ENCODE measurements around the gene OS9.

OS9 gene

DNA sequence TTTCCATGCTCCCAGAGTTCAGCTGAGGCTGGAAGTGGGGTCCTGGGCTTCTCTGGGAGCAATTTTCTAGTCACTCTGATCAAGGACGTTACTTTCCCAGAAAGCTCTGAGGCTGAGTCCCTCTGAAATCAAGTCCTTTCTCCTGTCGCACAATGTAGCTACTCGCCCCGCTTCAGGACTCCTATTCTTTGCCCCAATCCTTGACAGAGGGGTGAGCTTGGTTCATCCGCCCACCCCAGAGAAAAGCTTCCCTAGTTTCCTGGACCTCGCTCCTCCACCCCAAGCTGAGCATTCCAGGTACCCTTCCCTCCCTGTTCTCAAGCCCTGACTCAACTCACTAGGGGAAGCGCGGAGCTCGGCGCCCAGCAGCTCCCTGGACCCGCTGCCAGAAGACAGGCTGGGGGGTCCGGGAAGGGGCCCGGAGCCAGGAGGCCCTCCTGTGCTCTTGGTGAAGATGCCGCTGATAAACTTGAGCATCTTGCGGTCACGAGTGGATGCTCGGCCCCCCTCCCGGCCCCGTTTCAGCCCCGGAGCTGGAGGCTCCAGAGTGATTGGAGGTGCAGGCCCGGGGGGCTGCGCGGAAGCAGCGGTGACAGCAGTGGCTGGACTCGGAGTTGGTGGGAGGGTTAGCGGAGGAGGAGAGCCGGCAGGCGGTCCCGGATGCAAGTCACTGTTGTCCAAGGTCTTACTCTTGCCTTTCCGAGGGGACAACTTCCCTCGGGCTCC lies 43.0 kb downstream of the OS9 start:
- no peak for DNase-seq

- no peak for DNase-seq
Measured at GRCh38 chr12:57737467-57738460, 43.8 kb downstream of the OS9 start.

DNA sequence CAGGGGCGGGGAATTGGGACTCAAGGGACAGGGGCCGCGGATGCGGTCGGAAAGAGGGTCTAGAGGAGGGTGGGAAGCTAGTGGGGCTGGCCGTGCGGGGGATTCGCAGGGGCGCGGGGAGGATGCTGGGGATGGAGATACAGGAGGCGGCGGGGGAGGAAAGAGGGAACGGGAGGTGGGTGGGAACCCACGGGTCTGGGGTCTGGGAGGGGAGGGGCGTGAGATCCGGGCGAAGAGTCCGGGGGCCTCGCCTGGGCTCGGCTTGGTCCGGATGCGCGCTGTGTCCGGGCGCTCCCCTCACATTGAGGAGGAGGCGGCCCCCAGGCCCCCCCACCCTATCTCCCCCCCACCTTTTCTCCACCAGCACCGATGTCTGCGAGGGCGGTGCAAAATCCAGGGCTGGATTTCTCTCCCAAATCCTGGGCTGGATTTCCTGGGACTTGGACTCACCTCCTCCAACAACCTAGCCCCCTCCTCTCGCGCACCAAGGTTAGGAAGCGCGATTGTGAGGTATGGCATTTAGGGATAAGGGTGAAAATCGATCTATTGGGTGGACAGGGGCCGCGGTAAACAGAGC lies 44.8 kb downstream of the OS9 start, which contains the start of gene AGAP2:
AGAP2 (minus strand) TSS at position 82 of the 577 bp plus-strand sequence. CDS start 496 bp downstream, outside the sequence.
- DNase-seq = no peak

DNA sequence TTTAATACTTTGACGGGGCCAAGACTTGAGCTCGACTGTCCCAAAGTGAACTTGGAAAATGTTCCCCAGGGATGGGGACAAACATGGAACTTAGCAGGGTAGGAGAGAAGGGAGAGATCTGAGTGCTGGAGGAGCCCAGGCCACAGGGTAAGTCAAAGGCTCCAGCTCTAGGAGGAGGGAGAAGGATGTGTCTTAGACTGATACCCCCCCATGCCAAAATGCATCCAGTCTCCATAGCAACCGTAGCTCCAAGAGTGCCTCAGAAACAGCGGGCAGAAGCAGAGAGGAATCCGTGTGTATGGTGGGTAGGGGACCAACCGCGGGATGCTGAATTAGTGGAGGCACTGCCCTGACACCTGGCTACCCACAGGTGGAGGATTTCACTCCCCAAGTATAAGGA lies 45.5 kb downstream of the OS9 start:
- no peak for DNase-seq

- no peak for DNase-seq
Measured at GRCh38 chr12:57739914-57740538, 46.1 kb downstream of the OS9 start.

DNA sequence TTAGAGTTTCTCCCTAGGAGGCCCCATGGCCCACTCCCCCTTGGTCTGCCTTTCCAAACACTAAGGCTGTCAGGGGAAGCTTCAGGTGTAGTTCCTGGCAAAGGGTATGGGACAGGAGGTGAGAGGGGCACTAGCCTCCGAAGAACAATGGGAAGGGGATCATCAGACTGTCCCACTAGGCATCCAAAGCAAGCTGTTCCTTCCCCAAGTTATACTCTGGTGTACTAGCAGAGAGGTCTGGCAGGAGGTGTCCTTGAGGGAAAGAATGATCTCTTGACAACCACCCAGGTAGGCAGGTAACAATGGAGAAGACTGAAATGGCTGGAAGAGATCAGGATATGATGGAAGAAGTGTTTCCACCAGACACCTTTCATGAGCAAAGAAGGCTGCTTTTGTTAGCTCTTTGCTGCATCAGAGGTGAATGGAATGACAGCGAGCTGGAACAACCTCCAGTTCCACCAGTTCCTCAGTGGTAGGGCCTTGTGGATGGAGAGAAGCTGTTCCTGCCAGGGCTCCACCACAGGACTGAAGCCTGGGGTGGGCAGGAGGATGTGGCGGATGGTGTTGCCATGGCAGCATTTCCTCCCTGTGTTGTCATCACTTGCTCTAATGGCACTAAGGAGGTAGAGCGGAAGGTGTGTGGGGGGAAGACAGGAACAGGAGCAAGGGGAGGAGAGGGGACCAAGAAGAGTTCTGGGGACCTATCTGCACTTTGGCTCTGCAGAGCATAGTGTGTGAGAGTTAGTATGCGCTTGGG lies 46.9 kb downstream of the OS9 start:
- peak; percentile 89 for DNase-seq

GRCh38 chr12:57741413-57741789 lies 47.5 kb downstream of the OS9 start:
- no peak for DNase-seq

GRCh38 chr12:57741844-57742738 lies 48.2 kb downstream of the OS9 start:
- peak; percentile 90 for DNase-seq

DNA sequence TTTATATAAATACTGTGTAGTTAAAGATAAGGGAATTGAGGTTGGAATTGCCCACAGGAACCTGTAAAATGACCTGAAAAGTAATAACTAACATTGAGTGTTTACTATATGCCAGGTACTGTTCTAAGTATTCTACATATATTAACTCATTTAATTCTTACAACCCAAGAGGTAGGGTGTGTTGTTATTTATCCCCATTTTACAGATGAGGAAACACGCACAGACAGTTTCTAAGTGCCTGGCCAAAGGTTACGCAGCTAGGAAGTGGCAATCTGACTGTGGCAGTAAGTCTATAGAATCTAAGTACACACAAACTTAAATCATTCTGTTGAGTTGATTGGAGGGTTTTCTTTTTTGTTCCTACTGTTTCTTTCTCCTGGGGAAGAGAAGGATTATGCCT lies 49.8 kb downstream of the OS9 start:
- no peak for DNase-seq

DNA sequence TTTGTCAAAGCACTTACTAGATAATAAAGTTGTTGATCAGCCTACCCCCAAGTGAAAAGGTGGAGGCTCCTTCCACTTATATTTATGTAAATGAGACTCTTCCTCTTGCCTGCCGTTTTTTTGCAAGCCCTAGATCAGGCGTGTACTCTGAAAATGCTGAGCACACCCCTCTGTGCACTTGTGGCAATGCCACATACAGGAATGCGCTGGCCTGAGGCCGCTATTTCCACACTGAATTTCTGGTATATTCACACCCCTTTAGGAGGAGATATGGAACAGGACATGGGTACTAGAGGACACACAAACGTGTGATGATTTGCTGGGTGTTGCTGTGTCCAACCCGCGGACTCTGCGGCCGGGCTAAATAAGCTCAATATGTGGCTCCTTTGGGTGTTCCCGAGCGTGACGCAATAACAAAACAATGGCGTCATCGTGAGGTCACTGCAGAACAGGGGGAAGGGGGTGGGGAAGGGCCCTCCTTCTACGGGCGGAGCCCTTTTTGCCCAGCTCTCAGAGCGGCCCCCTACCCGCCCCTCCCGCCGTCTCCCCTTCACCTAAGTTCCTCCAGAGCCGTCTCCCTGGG lies 50.4 kb downstream of the OS9 start:
- peak; percentile 87 for DNase-seq

DNA sequence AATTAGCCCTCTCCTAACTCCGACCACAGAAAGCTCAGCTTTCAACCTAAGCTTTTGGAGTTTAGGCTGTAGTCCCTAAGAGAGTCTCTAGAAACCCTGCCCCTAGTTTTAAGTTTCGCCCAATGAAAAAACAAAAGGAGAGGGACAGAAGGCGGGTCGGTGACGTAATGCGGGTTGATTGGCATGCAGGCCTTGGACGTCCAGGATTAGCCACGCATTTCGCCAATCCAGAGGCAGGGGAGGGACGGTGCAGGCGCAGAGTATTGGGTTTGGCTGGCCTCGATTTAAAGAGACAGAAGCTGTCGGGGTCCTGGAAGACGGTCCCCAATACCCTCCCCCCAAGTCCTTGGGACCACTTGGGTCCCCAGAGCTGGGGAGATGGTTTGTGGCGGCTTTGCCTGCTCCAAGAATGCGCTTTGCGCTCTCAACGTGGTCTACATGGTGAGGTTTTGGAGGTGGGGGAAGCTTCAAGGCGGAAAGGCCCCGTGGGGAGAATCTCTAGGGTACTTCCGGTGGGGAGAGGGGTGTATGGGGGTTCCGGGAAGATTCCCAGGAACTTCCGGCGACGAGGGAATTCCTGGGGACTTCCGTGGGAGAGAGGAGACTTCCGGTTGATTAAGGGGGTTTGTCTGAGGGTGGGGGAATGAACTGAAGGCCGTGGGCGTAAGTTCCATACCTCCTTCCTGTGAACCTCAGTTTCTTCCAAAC lies 51.0 kb downstream of the OS9 start, which contains the start of gene TSPAN31:
TSPAN31 (plus strand) TSS at position 263 of the 708 bp plus-strand sequence; CDS start at position 379, 116 bp downstream.
- peak; percentile 96 for DNase-seq

GRCh38 chr12:57745485-57745881 lies 51.6 kb downstream of the OS9 start:
- DNase-seq = no peak

- DNase-seq = no peak
Measured at GRCh38 chr12:57746025-57746424, 52.1 kb downstream of the OS9 start.

- DNase-seq = no peak
Measured at GRCh38 chr12:57749061-57749460, 55.1 kb downstream of the OS9 start.

GRCh38 chr12:57750561-57751431 lies 56.9 kb downstream of the OS9 start:
- DNase-seq = no peak

DNA sequence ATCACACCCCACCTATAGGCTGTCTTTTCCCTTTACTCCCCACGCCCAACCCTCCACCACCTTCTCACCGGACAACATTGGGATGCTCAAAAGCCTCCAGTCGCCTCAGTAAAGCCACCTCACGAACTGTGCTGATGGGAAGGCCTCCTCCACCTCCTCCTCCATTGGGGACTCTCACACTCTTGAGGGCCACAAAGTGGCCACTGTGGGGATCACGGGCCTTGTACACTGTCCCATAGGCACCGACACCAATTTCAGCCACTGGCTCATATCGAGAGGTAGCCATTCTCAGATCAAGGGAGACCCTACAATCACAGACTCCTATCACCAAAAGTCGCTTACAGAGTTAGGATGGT lies 57.5 kb downstream of the OS9 start:
- DNase-seq = no peak

- DNase-seq = peak; percentile 99
Measured at GRCh38 chr12:57751788-57752667, 58.1 kb downstream of the OS9 start, which contains the start of gene CDK4. TSS of gene CDK4 (minus strand) at chr12:57752310. CDS start at chr12:57751717, 593 bp downstream.

DNA sequence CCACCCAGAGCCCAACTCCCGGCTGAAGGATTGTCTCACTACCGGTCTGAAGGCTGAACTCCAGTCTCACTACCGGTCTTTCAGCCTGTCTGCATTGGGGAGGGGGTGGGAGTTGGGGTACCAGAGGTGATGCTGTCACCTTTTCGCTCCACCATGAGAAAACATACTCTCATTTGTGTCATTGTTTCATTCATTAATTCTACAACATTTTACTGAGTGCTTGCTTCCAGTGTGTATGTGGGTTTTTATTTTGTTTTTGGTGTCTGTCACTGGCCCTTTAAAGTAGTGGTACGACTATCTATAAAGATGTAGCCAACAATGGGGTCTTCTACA lies 58.7 kb downstream of the OS9 start:
- no peak for DNase-seq
